Measurements from ENCODE around the gene GIT1. TPM values are rescaled to one million over a fixed set of nuclear protein-coding genes. Genes with fewer than 3 reads are reported as not detected.

GIT1 gene
- total and polyA plus RNA-seq, 2 of the 13 experiments (the other 11 are each of a cell fraction or from before 2014, with no cell fraction given), result 14.2 to 30.8 TPM

DNA sequence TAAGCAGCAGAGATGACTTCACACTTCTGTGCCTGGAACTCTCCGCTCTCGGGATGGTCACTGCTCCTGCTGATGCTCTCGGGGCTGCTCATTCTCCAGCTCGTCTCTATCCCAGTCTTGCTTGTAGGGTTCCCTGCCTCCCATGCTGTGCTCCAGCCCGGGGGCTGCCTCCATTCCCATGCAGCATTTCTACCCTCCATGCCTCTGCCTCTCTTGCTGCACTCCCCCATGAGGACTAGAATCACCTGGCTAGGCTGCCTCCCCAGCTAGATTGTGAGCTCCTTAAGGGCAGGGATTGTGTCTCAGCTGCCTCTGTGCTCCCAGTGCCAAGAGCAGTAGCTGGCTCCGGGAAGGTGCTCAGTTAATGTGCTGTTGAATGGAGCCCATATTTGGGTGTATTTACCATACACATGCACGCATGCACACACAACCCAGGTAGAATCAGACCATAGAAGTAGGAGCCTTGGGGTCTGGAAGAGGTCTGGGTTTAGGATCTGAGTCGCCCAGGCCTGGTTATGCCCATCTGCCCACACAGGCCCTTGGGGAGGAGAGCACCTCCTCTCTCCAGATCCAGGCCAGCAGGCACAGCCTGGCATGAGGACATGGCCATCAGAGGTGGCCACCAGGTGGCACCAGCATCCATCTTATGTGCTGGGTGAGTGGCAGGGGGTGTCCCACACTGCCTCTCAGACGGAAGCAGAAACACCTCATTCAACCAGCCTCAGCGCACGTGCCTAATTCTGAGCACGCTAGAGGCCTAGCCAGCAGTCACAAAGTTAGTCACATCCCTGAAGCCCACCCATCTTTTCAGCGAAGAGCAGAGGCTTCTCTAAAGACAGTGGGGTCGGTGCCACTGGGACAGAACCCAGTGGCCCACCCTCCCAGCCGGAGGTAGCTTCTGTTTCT is 9.3 kb downstream of the GIT1 start (continued):
- TF ChIP-seq, protein P1, sequence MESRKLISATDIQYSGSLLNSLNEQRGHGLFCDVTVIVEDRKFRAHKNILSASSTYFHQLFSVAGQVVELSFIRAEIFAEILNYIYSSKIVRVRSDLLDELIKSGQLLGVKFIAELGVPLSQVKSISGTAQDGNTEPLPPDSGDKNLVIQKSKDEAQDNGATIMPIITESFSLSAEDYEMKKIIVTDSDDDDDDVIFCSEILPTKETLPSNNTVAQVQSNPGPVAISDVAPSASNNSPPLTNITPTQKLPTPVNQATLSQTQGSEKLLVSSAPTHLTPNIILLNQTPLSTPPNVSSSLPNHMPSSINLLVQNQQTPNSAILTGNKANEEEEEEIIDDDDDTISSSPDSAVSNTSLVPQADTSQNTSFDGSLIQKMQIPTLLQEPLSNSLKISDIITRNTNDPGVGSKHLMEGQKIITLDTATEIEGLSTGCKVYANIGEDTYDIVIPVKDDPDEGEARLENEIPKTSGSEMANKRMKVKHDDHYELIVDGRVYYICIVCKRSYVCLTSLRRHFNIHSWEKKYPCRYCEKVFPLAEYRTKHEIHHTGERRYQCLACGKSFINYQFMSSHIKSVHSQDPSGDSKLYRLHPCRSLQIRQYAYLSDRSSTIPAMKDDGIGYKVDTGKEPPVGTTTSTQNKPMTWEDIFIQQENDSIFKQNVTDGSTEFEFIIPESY (CRISPR knock-in tag; IDR thresholded peaks at IDR 0.05), result peak; percentile 33; the same call in 1 of the 2 replicates
- TF ChIP-seq ZNF367 (CRISPR knock-in tag; IDR thresholded peaks at IDR 0.05; ENCODE audit: borderline replicate concordance) (no peak), ZNF780A (CRISPR knock-in tag; IDR thresholded peaks at IDR 0.05) (no peak), NKX3-1 (CRISPR knock-in tag; IDR thresholded peaks at IDR 0.05) (no peak), ZFP36 (IDR thresholded peaks at IDR 0.05; ENCODE audit: borderline replicate concordance, low read depth, low read length, partially characterized antibody) (no peak), BHLHE40 (IDR thresholded peaks at IDR 0.05; ENCODE audit: low read length) (peak; percentile 72), KLF11 (CRISPR knock-in tag; IDR thresholded peaks at IDR 0.05) (no peak), ZMYM3 (CRISPR knock-in tag; IDR thresholded peaks at IDR 0.05) (no peak), MXI1 (IDR thresholded peaks at IDR 0.05; ENCODE audit: borderline replicate concordance, low read depth, low read length) (0 out of 3 replicates have a peak, but pooled peaks have one; percentile 43), CHD2 (IDR thresholded peaks at IDR 0.05; ENCODE audit: low read depth, low read length) (no peak), GPN1 (CRISPR knock-in tag; IDR thresholded peaks at IDR 0.05; ENCODE audit: borderline replicate concordance) (no peak), RXRA (CRISPR knock-in tag; IDR thresholded peaks at IDR 0.05) (peak; percentile 53; the same call in 1 of the 2 replicates), HOXA7 (CRISPR knock-in tag; IDR thresholded peaks at IDR 0.05) (no peak), ZNF20 (CRISPR knock-in tag; IDR thresholded peaks at IDR 0.05) (no peak), ZNF567 (CRISPR knock-in tag; IDR thresholded peaks at IDR 0.05; ENCODE audit: borderline replicate concordance) (no peak), ZBTB21 (CRISPR knock-in tag; IDR thresholded peaks at IDR 0.05) (no peak), TAF15 (IDR thresholded peaks at IDR 0.05; ENCODE audit: low read depth, low read length, poor library complexity, severe bottlenecking) (no peak), THYN1 (CRISPR knock-in tag; IDR thresholded peaks at IDR 0.05; ENCODE audit: borderline replicate concordance, low read depth) (no peak), ZNF883 (CRISPR knock-in tag; IDR thresholded peaks at IDR 0.05; ENCODE audit: not compliant biosample characterization) (no peak), YY1 (IDR thresholded peaks at IDR 0.05; ENCODE audit: insufficient read depth, insufficient replicate concordance, low read depth, low read length) (peak; percentile 45), FOXA3 (CRISPR knock-in tag; IDR thresholded peaks at IDR 0.05) (peak; percentile 15; the same call in 1 of the 2 replicates)
- TF ChIP-seq, protein P2, sequence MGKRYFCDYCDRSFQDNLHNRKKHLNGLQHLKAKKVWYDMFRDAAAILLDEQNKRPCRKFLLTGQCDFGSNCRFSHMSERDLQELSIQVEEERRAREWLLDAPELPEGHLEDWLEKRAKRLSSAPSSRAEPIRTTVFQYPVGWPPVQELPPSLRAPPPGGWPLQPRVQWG (CRISPR knock-in tag; IDR thresholded peaks at IDR 0.05; ENCODE audit: borderline replicate concordance, low read depth), result no peak
- TF ChIP-seq, protein P3, sequence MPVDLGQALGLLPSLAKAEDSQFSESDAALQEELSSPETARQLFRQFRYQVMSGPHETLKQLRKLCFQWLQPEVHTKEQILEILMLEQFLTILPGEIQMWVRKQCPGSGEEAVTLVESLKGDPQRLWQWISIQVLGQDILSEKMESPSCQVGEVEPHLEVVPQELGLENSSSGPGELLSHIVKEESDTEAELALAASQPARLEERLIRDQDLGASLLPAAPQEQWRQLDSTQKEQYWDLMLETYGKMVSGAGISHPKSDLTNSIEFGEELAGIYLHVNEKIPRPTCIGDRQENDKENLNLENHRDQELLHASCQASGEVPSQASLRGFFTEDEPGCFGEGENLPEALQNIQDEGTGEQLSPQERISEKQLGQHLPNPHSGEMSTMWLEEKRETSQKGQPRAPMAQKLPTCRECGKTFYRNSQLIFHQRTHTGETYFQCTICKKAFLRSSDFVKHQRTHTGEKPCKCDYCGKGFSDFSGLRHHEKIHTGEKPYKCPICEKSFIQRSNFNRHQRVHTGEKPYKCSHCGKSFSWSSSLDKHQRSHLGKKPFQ (CRISPR knock-in tag; IDR thresholded peaks at IDR 0.05; ENCODE audit: insufficient replicate concordance), result no peak
- TF ChIP-seq, protein P4, sequence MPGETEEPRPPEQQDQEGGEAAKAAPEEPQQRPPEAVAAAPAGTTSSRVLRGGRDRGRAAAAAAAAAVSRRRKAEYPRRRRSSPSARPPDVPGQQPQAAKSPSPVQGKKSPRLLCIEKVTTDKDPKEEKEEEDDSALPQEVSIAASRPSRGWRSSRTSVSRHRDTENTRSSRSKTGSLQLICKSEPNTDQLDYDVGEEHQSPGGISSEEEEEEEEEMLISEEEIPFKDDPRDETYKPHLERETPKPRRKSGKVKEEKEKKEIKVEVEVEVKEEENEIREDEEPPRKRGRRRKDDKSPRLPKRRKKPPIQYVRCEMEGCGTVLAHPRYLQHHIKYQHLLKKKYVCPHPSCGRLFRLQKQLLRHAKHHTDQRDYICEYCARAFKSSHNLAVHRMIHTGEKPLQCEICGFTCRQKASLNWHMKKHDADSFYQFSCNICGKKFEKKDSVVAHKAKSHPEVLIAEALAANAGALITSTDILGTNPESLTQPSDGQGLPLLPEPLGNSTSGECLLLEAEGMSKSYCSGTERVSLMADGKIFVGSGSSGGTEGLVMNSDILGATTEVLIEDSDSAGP (CRISPR knock-in tag; IDR thresholded peaks at IDR 0.05; ENCODE audit: borderline replicate concordance), result peak; percentile 80
